ENCODE results near the gene PSENEN.

PSENEN gene, protein sequence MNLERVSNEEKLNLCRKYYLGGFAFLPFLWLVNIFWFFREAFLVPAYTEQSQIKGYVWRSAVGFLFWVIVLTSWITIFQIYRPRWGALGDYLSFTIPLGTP

GRCh38 chr19:35745328-35746086, at the start of gene PSENEN, which contains the start of gene U2AF1L4:
TSS of gene PSENEN (plus strand) at chr19:35745651. CDS start at chr19:35745931, 280 bp downstream.
TSS of gene U2AF1L4 (minus strand) at chr19:35745418. CDS start at chr19:35745391, 27 bp downstream.
- DNase-seq, result peak; percentile 90

DNA sequence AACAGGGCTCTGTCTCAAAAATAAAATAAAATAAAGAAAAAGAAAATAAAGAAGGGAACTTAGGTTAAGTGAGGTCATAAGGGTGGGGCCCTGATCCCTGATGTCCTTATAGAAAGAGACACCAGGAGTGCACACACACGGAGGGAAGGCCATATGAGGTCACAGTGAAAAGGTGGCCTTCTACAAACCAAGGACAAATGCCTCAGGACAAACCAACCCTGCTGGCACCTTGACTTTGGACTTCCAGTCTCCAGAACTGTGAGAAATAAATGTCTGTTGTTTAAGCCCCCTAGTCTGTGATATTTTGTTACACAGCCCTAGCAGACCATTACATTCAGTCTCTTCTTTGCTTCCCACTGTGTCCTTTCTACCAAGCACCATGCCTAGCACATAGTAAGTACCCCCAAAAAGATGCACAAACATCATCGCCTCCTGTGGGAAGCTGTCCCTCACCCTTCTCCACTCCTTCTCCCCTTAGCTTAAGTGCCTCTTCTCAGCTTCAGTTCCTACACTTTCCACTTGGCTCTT, 49.5 kb upstream of the PSENEN start:
- no peak for DNase-seq

DNA sequence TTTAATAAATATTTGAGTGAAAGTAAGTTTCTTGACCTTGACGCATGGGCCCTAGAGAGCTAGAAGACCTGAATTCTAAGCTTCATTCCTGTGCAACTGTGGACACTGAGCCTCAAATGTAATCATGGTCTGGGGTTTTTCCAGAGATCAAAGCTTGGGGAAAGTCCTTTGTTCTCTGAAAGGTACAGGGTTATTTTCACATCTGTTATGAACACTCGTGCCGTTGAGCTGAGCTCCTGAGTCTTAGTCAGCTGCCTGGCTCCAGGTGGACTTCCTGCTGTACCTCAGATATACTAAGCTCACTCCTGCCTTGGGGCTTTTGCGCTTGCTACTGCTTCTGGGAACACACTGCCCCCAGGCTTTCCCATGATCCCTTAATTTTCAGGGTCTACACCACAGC, 48.6 kb upstream of the PSENEN start:
- no peak for DNase-seq

DNA sequence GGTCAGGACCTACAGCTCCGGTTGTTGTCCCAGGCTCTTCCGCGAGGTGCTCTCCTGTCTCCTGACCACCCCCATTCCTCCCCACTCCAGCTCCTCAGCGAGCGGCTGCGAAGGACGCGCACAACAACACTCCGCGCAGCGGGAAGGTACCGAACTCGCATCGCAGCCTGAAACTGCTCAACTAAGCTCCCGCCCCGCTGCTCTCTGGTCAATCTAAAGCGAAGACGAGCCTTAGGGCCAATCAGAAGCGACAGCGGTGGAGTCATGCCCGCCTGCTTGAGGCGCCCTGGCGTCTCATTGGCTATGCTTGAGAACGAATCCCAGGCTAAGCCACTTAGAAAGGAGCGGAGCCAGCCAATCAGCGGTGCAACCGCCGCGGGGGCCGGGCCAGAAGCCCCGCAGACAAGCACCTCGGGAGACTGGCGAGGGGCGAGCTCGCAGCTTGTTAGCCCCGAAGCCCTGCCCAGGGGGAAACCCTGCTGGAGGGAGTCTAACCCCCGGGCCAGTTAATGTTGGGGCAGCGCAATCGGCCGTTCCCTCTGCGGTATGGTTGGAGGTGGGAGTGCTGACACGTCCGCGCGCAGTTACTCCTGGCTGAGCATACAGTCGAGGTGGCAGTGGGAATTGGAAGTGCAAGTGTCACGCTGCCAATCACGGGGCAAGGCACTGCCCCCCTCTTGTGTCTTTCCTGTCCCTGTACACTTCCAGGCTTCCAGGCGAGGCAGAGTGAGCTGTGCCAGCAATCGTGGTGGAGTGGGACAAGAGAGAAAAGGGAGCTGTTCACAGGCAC, 43.0 kb upstream of the PSENEN start:
- DNase-seq, result peak; percentile 95

GRCh38 chr19:35703343-35703742, 42.1 kb upstream of the PSENEN start:
- DNase-seq, result no peak

DNA sequence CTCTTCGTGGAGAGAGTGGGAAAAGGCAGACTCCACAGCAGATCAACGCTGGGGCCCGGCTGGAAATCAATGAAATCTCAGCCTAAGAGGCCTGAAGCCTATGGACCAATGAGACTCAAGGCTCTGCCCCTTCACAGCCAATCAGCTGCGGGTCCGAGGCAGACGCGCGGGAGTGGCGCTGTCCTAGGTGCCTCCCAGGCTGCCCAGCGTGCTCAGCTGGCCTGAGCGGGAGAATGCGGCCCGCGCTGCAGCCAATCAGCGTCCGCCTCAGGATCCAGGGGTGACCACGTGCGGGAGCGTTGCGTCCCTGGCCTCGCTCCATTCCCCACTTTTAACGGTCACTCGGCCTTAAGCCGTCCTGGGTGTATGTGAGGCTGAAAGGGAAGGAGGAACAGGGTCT, 41.2 kb upstream of the PSENEN start, which contains the start of gene ZBTB32:
ZBTB32 (plus strand) TSS at position 341 of the 400 bp plus-strand sequence. CDS start 10,069 bp downstream, outside the sequence.
- DNase-seq, result no peak

GRCh38 chr19:35708391-35708790, 37.1 kb upstream of the PSENEN start:
- no peak for DNase-seq

GRCh38 chr19:35710784-35711723, 34.4 kb upstream of the PSENEN start:
- DNase-seq, result no peak

DNA sequence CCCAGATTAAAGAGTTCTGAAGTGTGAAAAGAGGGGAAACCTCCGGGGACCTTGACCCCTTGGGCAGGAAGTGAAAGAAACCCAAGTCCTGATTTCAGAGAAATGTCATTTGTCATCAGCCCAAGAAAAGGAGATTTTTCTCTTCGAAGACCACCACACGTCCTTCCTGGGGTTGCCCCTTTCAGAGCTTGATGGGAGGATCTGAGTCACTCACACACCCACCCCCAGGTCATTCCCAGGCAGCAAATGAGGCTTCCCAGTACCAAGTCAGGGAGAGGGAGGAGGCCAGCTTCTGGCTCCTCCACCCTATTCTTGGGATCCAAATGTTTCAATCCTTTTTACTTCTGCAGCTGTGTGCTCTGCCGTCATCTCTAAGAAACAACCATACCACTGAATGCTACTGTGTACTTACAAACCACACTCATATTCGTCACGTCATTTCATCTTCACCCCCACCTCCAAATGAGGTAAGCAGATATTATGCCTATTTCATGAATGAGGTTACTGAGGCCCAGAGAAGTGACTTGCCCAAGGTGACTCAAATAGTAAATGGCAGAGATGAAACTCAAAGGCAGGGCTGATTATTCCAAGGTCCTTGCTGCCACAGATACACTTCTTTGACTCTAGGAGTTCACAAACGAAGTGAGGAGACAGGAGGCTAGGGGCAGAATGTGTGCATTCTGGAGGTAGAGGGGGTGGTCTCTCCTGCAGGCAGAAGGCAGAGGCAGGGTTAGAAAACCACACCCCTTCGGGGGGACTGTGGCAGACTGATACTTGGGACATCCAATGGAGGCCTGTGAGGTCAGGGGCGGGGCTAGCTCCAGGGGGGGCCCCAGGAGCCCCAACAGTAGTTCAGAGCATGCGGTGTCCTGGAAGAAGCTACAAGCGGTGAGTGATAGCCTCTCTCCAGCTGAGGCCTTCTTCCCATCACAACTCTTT, 32.6 kb upstream of the PSENEN start:
- no peak for DNase-seq

- DNase-seq, result no peak
Observed at GRCh38 chr19:35713506-35713850, 32.0 kb upstream of the PSENEN start.

- DNase-seq, result no peak
Observed at GRCh38 chr19:35713904-35714495, 31.5 kb upstream of the PSENEN start.

GRCh38 chr19:35714601-35715354, 30.7 kb upstream of the PSENEN start:
- DNase-seq, result no peak

DNA sequence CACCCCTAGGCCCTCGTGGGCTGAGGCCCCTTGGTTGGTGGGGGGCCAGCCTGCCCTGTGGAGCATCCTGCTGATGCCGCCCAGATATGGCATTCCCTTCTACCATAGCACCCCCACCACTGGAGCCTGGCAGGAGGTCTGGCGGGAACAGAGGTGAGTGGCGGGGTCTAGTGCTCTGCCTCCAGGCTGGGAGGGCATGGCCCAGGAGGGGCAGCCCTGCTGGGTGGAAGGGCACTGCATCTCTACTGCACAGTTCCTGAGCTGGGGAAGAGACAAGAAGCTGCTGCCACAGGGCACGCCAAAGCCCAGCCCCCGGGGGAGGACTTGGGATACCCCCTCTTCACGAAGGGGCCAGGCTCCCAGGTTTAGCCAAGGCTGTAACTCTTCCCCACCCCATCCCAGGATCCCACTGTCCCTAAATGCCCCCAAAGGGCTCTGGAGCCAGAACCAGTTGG, 30.1 kb upstream of the PSENEN start:
- DNase-seq, result no peak

- no peak for DNase-seq
Observed at GRCh38 chr19:35715981-35716800, 29.3 kb upstream of the PSENEN start.

- DNase-seq, result peak; percentile 71
Observed at GRCh38 chr19:35716801-35717664, 28.4 kb upstream of the PSENEN start.

- no peak for DNase-seq
Observed at GRCh38 chr19:35717665-35718344, 27.6 kb upstream of the PSENEN start, which contains the start of gene KMT2B. TSS of gene KMT2B (plus strand) at chr19:35718003. CDS start at chr19:35718019, 16 bp downstream.

Measured in NCI-H2081 treated with DMSO at 0.1 percent for 48 hours (cell line).